Cardiac muscle cell (in vitro differentiated cells and primary cell): ENCODE data around the gene ASPN. TPM values are rescaled to one million over a fixed set of nuclear protein-coding genes. Genes with fewer than 3 reads are reported as not detected.
A peak's percentile ranks its signal among the peaks of the same experiment; 100 is the strongest.

Experiments
- DNase-seq, 2 donors: peaks; one replicate each; pipeline versions ENCODE4 v3.0.0 to v3.0.0-alpha.2; 2010 to 2017; ENCODE audit warnings: low read depth in 1 of 2, low spot score in 1 of 2
- H3K27ac ChIP-seq: fragments of 200-600 bp; sonication (generic); 2 replicates; pipeline ENCODE4 v1.5.1; 2016
- H3K27me3 ChIP-seq: fragments of 200-600 bp; sonication (generic); 2 replicates; pipeline ENCODE4 v1.6.0; 2016; ENCODE audit warnings: control low read depth
- H3K36me3 ChIP-seq: fragments of 200-600 bp; sonication (generic); 2 replicates; pipeline ENCODE4 v1.5.1; 2016; ENCODE audit warnings: control low read depth
- H3K4me1 ChIP-seq: fragments of 200-600 bp; sonication (generic); 2 replicates; pipeline ENCODE4 v1.8.1; 2017; ENCODE audit warnings: low read depth, mild to moderate bottlenecking, mixed run types
- H3K4me3 ChIP-seq: fragments of 200-600 bp; sonication (generic); 2 replicates; pipeline ENCODE4 v1.5.1; 2016; ENCODE audit warnings: mild to moderate bottlenecking
- H3K9me3 ChIP-seq: fragments of 200-600 bp; sonication (generic); 2 replicates; pipeline ENCODE4 v1.5.1; 2017; ENCODE audit warnings: low read depth, mild to moderate bottlenecking, control low read depth
- CTCF ChIP-seq: IDR thresholded peaks from 2 replicates; pipeline ENCODE4 v1.5.1; 2012; ENCODE audit warnings: low read depth, mild to moderate bottlenecking, low read length
- polyA plus RNA-seq: library from polyadenylated mRNA; unstranded; fragments of >200 nt; fragmentation: Nextera tagmentation; extraction: Ambion mirVana; gene quantifications from 2 replicates; pipeline ENCODE4 v1.2.1, GENCODE V29; 2016
- total RNA-seq: library from RNA; depleted of rRNA; stranded (reverse); fragments of >200 nt; gene quantifications from 2 replicates; pipeline ENCODE4 v1.2.3, GENCODE V29; 2016

ASPN gene
- total and polyA plus RNA-seq, 2 experiments from 2014 or later = 0.24 TPM; not detected in 1

DNA sequence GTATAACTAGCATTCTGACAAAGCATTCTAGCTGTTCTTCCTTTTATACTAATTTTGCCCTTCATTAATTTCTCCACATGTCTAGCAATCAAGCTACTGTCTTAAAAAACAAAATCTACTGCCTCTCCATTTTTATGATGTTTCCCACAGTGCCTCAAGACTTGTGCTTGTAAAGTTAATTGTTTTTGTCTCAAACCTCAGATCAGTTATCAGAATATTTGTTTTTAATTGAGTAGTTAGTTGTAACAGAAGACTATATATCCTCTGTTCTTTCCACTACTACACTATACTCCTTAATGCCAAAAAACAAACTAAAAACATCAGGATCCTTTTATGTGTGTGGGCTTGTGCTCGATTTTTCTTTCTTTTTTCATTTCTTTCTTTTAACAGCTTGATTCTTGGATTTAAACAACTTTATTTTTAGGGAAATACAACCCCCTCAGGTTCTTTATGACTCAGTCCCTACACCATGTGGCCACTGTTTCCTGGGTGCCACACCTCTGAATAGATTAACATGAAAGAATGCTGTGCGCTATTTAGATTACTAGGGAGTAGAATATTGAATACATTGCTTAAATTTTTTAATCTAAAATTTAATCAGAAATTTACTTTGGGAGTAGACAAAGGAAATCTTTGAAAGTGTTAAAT is 1.2 kb downstream of the ASPN start:
- H3K9me3 ChIP-seq = no peaks in the 10 kb centered on the region
- H3K4me3 ChIP-seq = no peak overlapping the region

GRCh38 chr9:92480291-92480771 is 2.0 kb downstream of the ASPN start:
- H3K4me3 ChIP-seq = no peak overlapping the region
- DNase-seq = no peak
- H3K27me3 ChIP-seq = no peaks in the 10 kb centered on the region
- no peaks in the 10 kb centered on the region for H3K9me3 ChIP-seq
- no peak for TF ChIP-seq CTCF
- peak overlapping the region; percentile 4 for H3K27ac ChIP-seq
- H3K4me1 ChIP-seq = peaks cover 8% of the 10 kb centered on the region
- H3K36me3 ChIP-seq = no peaks in the 10 kb centered on the region

More for the DNA sequence above, 1.2 kb downstream of the ASPN start:
- peaks cover 8% of the 10 kb centered on the region for H3K4me1 ChIP-seq
- no peaks in the 10 kb centered on the region for H3K27me3 ChIP-seq
- DNase-seq = no peak
- no peaks in the 10 kb centered on the region for H3K36me3 ChIP-seq
- no peak overlapping the region for H3K27ac ChIP-seq
- no peak for TF ChIP-seq CTCF

- Histone ChIP-seq H3K27ac (no peak overlapping the region), H3K9me3 (no peaks in the 10 kb centered on the region), H3K4me3 (no peak overlapping the region), H3K27me3 (no peaks in the 10 kb centered on the region), H3K4me1 (peaks cover 8% of the 10 kb centered on the region), H3K36me3 (no peaks in the 10 kb centered on the region)
- DNase-seq = no peak
- TF ChIP-seq CTCF = no peak
Measured at GRCh38 chr9:92479346-92479745, 3.0 kb downstream of the ASPN start.

DNA sequence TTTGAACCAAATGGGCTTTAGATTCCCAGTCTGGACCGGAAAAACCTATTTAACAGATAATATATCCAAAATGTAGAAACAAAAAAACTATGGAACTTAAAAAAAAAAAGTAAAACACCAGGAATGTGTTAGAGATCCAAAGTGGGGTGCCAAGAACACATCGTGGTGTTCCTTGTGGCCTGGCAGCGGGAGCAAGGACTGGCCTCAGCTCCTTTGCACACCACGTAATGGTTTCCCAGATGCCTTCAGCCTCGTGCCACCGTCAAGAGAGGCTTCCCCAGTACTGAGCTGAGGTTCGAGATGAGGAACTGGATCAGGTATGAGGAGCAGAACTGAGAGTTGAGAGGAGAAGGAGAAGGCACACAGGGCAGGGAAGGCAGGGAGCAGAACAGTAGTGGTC is 3.5 kb downstream of the ASPN start:
- H3K27ac ChIP-seq = no peak overlapping the region
- no peak for DNase-seq

GRCh38 chr9:92476962-92477361 is 5.3 kb downstream of the ASPN start:
- Histone ChIP-seq H3K36me3 (no peaks in the 10 kb centered on the region), H3K9me3 (no peaks in the 10 kb centered on the region), H3K4me3 (no peak overlapping the region), H3K4me1 (peaks cover 8% of the 10 kb centered on the region), H3K27ac (no peak overlapping the region), H3K27me3 (no peaks in the 10 kb centered on the region)
- no peak for DNase-seq
- TF ChIP-seq CTCF = no peak

More for the DNA sequence above, 3.5 kb downstream of the ASPN start:
- no peak for TF ChIP-seq CTCF
- H3K27me3 ChIP-seq = no peaks in the 10 kb centered on the region
- H3K4me3 ChIP-seq = no peak overlapping the region
- H3K36me3 ChIP-seq = no peaks in the 10 kb centered on the region
- H3K9me3 ChIP-seq = no peaks in the 10 kb centered on the region
- H3K4me1 ChIP-seq = peaks cover 8% of the 10 kb centered on the region
